HG02870 (cell line): ENCODE data around the gene NSMCE3.

Source experiments
- ATAC-seq: cut with Tn5 transposase; IDR thresholded peaks from one replicate; pipeline ENCODE4 v1.9.1; 2021; ENCODE audit warnings: mild to moderate bottlenecking, moderate library complexity; ENCODE audit not compliant: unreplicated experiment

The NSMCE3 gene

GRCh38 chr15:29222129-29222853, 47.3 kb downstream of the NSMCE3 start:
- ATAC-seq = no peak

GRCh38 chr15:29220852-29221251, 48.8 kb downstream of the NSMCE3 start:
- ATAC-seq = no peak

GRCh38 chr15:29216955-29217354, 52.7 kb downstream of the NSMCE3 start:
- ATAC-seq = no peak
